HCT116 (cell line): ENCODE measurements around the gene RPS24.

Source experiments
- EZH2 ChIP-seq: fragments of 200-600 bp; sonication (generic); IDR thresholded peaks from 2 replicates; pipeline ENCODE4 v1.6.1; 2017; ENCODE audit warnings: antibody characterized with exemption, mixed run types
- POLR2A ChIP-seq: IDR thresholded peaks from 2 replicates; pipeline ENCODE4 v1.7.0; 2011; ENCODE audit warnings: borderline replicate concordance; ENCODE audit not compliant: insufficient read depth, insufficient read length; ENCODE audit errors: extremely low read depth
- TF ChIP-seq, protein P1 (sequence below), 3 experiments: fragments of 200-600 bp in 1 of 3; sonication (generic) in 1 of 3; IDR thresholded peaks in 2 of 3; conservative IDR thresholded peaks in 1 of 3; 2 replicates each; pipeline ENCODE4 v1.5.1; 2012 to 2017; ENCODE audit warnings: low read depth in 2 of 3, low read length in 2 of 3, antibody characterized with exemption in 1 of 3, borderline replicate concordance in 1 of 3, control low read depth in 1 of 3, mild to moderate bottlenecking in 1 of 3, mixed read lengths in 1 of 3, mixed run types in 1 of 3, moderate library complexity in 1 of 3; ENCODE audit not compliant: insufficient read depth in 1 of 3

- TF ChIP-seq POLR2A (no peak), EZH2 (no peak)
- TF ChIP-seq, protein P1, sequence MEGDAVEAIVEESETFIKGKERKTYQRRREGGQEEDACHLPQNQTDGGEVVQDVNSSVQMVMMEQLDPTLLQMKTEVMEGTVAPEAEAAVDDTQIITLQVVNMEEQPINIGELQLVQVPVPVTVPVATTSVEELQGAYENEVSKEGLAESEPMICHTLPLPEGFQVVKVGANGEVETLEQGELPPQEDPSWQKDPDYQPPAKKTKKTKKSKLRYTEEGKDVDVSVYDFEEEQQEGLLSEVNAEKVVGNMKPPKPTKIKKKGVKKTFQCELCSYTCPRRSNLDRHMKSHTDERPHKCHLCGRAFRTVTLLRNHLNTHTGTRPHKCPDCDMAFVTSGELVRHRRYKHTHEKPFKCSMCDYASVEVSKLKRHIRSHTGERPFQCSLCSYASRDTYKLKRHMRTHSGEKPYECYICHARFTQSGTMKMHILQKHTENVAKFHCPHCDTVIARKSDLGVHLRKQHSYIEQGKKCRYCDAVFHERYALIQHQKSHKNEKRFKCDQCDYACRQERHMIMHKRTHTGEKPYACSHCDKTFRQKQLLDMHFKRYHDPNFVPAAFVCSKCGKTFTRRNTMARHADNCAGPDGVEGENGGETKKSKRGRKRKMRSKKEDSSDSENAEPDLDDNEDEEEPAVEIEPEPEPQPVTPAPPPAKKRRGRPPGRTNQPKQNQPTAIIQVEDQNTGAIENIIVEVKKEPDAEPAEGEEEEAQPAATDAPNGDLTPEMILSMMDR (IDR thresholded peaks at IDR 0.05 in 2 of 3, conservative IDR thresholded peaks at IDR 0.05 in 1 of 3; ENCODE audit: borderline replicate concordance in 1 of 3, insufficient read depth in 1 of 3, low read depth in 2 of 3, low read length in 2 of 3): no peak
These were observed 23.4 kb upstream of the RPS24 start for GRCh38 chr10:78010278-78010677.
